ENCODE results near the gene PNMA1.
A peak's percentile ranks its signal among the peaks of the same experiment; 100 is the strongest.

Gene PNMA1

GRCh38 chr14:73744874-73745529 lies 30.8 kb upstream of the PNMA1 start:
- H3K4me3 ChIP-seq (ENCODE audit: low read depth, low read length), result no peak overlapping the region
- no peak for TF ChIP-seq CTCF (IDR thresholded peaks at IDR 0.05; ENCODE audit: borderline replicate concordance, insufficient read depth, low read depth, low read length)

- TF ChIP-seq CTCF (IDR thresholded peaks at IDR 0.05; ENCODE audit: borderline replicate concordance, insufficient read depth, low read depth, low read length), result no peak
- no peak overlapping the region for H3K4me3 ChIP-seq (ENCODE audit: low read depth, low read length)
Measured at GRCh38 chr14:73744175-73744867, 30.1 kb upstream of the PNMA1 start.

GRCh38 chr14:73743431-73743931 lies 29.3 kb upstream of the PNMA1 start:
- TF ChIP-seq CTCF (IDR thresholded peaks at IDR 0.05; ENCODE audit: borderline replicate concordance, insufficient read depth, low read depth, low read length), result no peak

GRCh38 chr14:73742520-73743238 lies 28.5 kb upstream of the PNMA1 start:
- no peak for TF ChIP-seq CTCF (IDR thresholded peaks at IDR 0.05; ENCODE audit: borderline replicate concordance, insufficient read depth, low read depth, low read length)
- H3K4me3 ChIP-seq (ENCODE audit: low read depth, low read length), result peak overlapping the region; percentile 21

More at GRCh38 chr14:73743431-73743931, 29.3 kb upstream of the PNMA1 start:
- peak overlapping the region; percentile 28 for H3K4me3 ChIP-seq (ENCODE audit: low read depth, low read length)

GRCh38 chr14:73741876-73742519 lies 27.8 kb upstream of the PNMA1 start:
- peak overlapping the region; percentile 26 for H3K4me3 ChIP-seq (ENCODE audit: low read depth, low read length)
- TF ChIP-seq CTCF (IDR thresholded peaks at IDR 0.05; ENCODE audit: borderline replicate concordance, insufficient read depth, low read depth, low read length), result no peak

- H3K4me3 ChIP-seq (ENCODE audit: low read depth, low read length), result peak overlapping the region; percentile 26
Measured at GRCh38 chr14:73741386-73741875, 27.2 kb upstream of the PNMA1 start.

More at GRCh38 chr14:73741386-73741875, 27.2 kb upstream of the PNMA1 start:
- no peak for TF ChIP-seq CTCF (IDR thresholded peaks at IDR 0.05; ENCODE audit: borderline replicate concordance, insufficient read depth, low read depth, low read length)
